ENCODE data around the gene PTPRM. TPM values are rescaled to one million over a fixed set of nuclear protein-coding genes. Genes with fewer than 3 reads are reported as not detected.

The PTPRM gene
- total and polyA plus RNA-seq, 2 donors = 37.3 to 55.6 TPM

DNA sequence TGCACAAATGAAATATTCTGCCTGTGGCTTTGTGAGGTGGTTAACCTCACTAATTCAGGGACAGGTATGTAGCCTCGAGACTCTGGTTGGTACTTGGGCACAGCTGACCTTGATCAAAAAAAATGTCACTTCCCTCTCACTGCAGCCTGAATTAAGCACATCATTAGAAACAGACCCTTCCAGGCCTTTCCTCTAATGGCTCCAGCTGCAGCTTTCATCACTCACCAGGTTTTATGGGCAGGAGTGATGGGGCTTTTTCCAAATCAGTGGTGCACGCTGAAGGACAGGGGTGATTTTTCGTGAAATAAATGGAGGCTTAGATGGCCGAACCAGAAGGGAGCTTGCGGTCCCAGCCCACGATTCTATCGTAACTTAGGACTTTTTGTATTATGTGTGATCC lies 829.1 kb downstream of the PTPRM start:
- Histone ChIP-seq H3K4me3 (ENCODE audit: low read length in 2 of 2) (no peak overlapping the region), H3K9me3 (ENCODE audit: control insufficient read depth in 2 of 2, insufficient read depth in 1 of 2, low read length in 1 of 2) (no peaks in the 10 kb centered on the region), H3K27me3 (ENCODE audit: control insufficient read depth in 2 of 2, insufficient read depth in 1 of 2, low read length in 1 of 2) (no peaks in the 10 kb centered on the region), H3K36me3 (ENCODE audit: control insufficient read depth in 2 of 2, insufficient read depth in 2 of 2, low read length in 1 of 2) (peaks cover 14% of the 10 kb centered on the region in 2 donors), H3K27ac (ENCODE audit: low read depth in 1 of 2, low read length in 1 of 2) (no peak overlapping the region), H3K4me1 (ENCODE audit: control insufficient read depth in 2 of 2, insufficient read depth in 2 of 2, low read length in 2 of 2) (no peaks in the 10 kb centered on the region)
- WGBS = 98% methylated on average over 7 of the region's 7 CpGs
- DNase-seq (ENCODE audit: low read depth in 6 of 9, low spot score in 9 of 9) = no peak

- peaks cover 14 to 17% of the 10 kb centered on the region in 2 donors for H3K36me3 ChIP-seq (ENCODE audit: control insufficient read depth in 2 of 2, insufficient read depth in 2 of 2, low read length in 1 of 2)
- H3K4me1 ChIP-seq (ENCODE audit: control insufficient read depth in 2 of 2, insufficient read depth in 2 of 2, low read length in 2 of 2) = no peaks in the 10 kb centered on the region
- WGBS = 96% methylated on average over 12 of the region's 12 CpGs
- H3K27me3 ChIP-seq (ENCODE audit: control insufficient read depth in 2 of 2, insufficient read depth in 1 of 2, low read length in 1 of 2) = no peaks in the 10 kb centered on the region
- DNase-seq (ENCODE audit: low read depth in 6 of 9, low spot score in 9 of 9) = no peak
- H3K4me3 ChIP-seq (ENCODE audit: low read length in 2 of 2) = no peak overlapping the region
- no peaks in the 10 kb centered on the region for H3K9me3 ChIP-seq (ENCODE audit: control insufficient read depth in 2 of 2, insufficient read depth in 1 of 2, low read length in 1 of 2)
- H3K27ac ChIP-seq (ENCODE audit: low read depth in 1 of 2, low read length in 1 of 2) = no peak overlapping the region
These were observed 829.9 kb downstream of the PTPRM start for GRCh38 chr18:8397034-8397433.

DNA sequence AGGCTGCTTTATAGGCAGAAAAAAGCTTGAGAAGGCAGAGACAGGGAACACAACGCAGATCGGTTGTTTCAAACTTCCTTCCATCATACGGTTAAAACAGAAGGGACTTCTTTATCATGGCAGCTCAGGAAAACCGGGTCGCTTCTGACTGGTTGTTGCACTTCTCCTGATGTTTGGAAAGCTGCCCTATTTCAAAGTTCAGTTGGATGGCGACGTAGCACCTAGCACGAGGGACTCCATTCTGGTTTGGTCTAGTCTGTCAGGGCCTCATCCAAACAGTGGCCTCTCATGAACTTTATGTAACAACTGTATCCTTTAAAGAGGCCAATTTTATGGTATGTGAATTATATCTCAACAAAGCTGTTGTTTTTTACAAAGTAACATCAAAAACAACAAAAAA lies 832.0 kb downstream of the PTPRM start:
- Histone ChIP-seq H3K36me3 (ENCODE audit: control insufficient read depth in 2 of 2, insufficient read depth in 2 of 2, low read length in 1 of 2) (peaks cover 11% of the 10 kb centered on the region in 2 donors), H3K27me3 (ENCODE audit: control insufficient read depth in 2 of 2, insufficient read depth in 1 of 2, low read length in 1 of 2) (no peaks in the 10 kb centered on the region), H3K4me1 (ENCODE audit: control insufficient read depth in 2 of 2, insufficient read depth in 2 of 2, low read length in 2 of 2) (no peaks in the 10 kb centered on the region), H3K9me3 (ENCODE audit: control insufficient read depth in 2 of 2, insufficient read depth in 1 of 2, low read length in 1 of 2) (no peaks in the 10 kb centered on the region), H3K27ac (ENCODE audit: low read depth in 1 of 2, low read length in 1 of 2) (no peak overlapping the region), H3K4me3 (ENCODE audit: low read length in 2 of 2) (no peak overlapping the region)
- no peak for DNase-seq (ENCODE audit: low read depth in 6 of 9, low spot score in 9 of 9)
- WGBS = 98% methylated on average over 8 of the region's 8 CpGs

GRCh38 chr18:8400193-8400752 lies 833.2 kb downstream of the PTPRM start:
- H3K27me3 ChIP-seq (ENCODE audit: control insufficient read depth in 2 of 2, insufficient read depth in 1 of 2, low read length in 1 of 2) = no peaks in the 10 kb centered on the region
- peaks cover 6 to 8% of the 10 kb centered on the region in 2 donors for H3K36me3 ChIP-seq (ENCODE audit: control insufficient read depth in 2 of 2, insufficient read depth in 2 of 2, low read length in 1 of 2)
- no peak overlapping the region for H3K4me3 ChIP-seq (ENCODE audit: low read length in 2 of 2)
- H3K4me1 ChIP-seq (ENCODE audit: control insufficient read depth in 2 of 2, insufficient read depth in 2 of 2, low read length in 2 of 2) = no peaks in the 10 kb centered on the region
- no peaks in the 10 kb centered on the region for H3K9me3 ChIP-seq (ENCODE audit: control insufficient read depth in 2 of 2, insufficient read depth in 1 of 2, low read length in 1 of 2)
- WGBS = 98% methylated on average over 17 of the region's 17 CpGs
- no peak for DNase-seq (ENCODE audit: low read depth in 6 of 9, low spot score in 9 of 9)
- no peak overlapping the region for H3K27ac ChIP-seq (ENCODE audit: low read depth in 1 of 2, low read length in 1 of 2)

DNA sequence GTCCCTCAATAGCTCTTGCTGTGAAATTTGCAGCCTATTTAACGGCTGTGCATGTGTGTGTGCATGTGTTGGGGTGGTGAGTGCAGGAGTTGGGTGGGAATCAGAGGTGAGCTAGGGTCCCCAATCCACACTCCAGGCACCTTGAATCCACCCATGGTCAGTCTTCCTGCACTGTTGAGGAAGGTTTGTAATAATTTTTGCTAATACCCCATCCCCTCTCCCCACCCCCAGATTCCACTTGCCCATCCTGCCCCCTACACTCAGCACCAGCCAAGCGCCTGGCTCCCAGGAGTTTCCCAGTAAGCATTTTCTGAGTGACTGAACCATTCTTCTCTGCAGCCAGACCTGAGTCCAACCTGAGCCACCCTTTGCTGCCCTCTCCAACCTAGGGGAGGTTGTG lies 833.7 kb downstream of the PTPRM start:
- H3K9me3 ChIP-seq (ENCODE audit: control insufficient read depth in 2 of 2, insufficient read depth in 1 of 2, low read length in 1 of 2) = no peaks in the 10 kb centered on the region
- no peaks in the 10 kb centered on the region for H3K4me1 ChIP-seq (ENCODE audit: control insufficient read depth in 2 of 2, insufficient read depth in 2 of 2, low read length in 2 of 2)
- no peaks in the 10 kb centered on the region for H3K27me3 ChIP-seq (ENCODE audit: control insufficient read depth in 2 of 2, insufficient read depth in 1 of 2, low read length in 1 of 2)
- 50% methylated on average over 2 of the region's 2 CpGs for WGBS
- peaks cover 6 to 8% of the 10 kb centered on the region in 2 donors for H3K36me3 ChIP-seq (ENCODE audit: control insufficient read depth in 2 of 2, insufficient read depth in 2 of 2, low read length in 1 of 2)
- H3K27ac ChIP-seq (ENCODE audit: low read depth in 1 of 2, low read length in 1 of 2) = no peak overlapping the region
- no peak overlapping the region for H3K4me3 ChIP-seq (ENCODE audit: low read length in 2 of 2)
- DNase-seq (ENCODE audit: low read depth in 6 of 9, low spot score in 9 of 9) = no peak

DNA sequence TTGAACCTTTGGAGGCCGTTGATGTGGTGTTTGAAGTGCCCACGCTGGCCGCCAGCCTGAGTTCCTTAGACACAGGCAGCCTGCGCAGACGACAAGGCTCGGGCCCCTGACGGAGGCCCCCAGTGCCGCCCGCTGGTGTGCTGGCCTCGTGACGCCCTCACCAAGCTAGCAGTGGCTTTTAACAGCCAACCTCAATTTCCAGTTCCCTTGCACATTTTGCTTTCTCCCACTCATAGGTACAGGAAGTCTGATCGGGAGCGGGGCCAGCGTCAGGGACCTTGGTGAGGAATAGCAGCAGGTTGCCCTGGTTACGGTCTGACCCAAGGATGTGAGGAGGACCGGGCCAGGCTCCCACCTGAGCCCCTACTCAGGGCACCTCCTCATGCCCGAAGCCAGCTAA lies 834.5 kb downstream of the PTPRM start:
- H3K4me1 ChIP-seq (ENCODE audit: control insufficient read depth in 2 of 2, insufficient read depth in 2 of 2, low read length in 2 of 2) = no peaks in the 10 kb centered on the region
- DNase-seq (ENCODE audit: low read depth in 6 of 9, low spot score in 9 of 9) = no peak
- H3K27me3 ChIP-seq (ENCODE audit: control insufficient read depth in 2 of 2, insufficient read depth in 1 of 2, low read length in 1 of 2) = no peaks in the 10 kb centered on the region
- no peak overlapping the region for H3K27ac ChIP-seq (ENCODE audit: low read depth in 1 of 2, low read length in 1 of 2)
- no peak overlapping the region for H3K4me3 ChIP-seq (ENCODE audit: low read length in 2 of 2)
- H3K36me3 ChIP-seq (ENCODE audit: control insufficient read depth in 2 of 2, insufficient read depth in 2 of 2, low read length in 1 of 2) = peaks cover 6 to 9% of the 10 kb centered on the region in 2 donors
- 97% methylated on average over 17 of the region's 17 CpGs for WGBS
- no peaks in the 10 kb centered on the region for H3K9me3 ChIP-seq (ENCODE audit: control insufficient read depth in 2 of 2, insufficient read depth in 1 of 2, low read length in 1 of 2)

GRCh38 chr18:8402237-8402636 lies 835.1 kb downstream of the PTPRM start:
- Histone ChIP-seq H3K9me3 (ENCODE audit: control insufficient read depth in 2 of 2, insufficient read depth in 1 of 2, low read length in 1 of 2) (no peaks in the 10 kb centered on the region), H3K27me3 (ENCODE audit: control insufficient read depth in 2 of 2, insufficient read depth in 1 of 2, low read length in 1 of 2) (no peaks in the 10 kb centered on the region), H3K4me3 (ENCODE audit: low read length in 2 of 2) (no peak overlapping the region), H3K36me3 (ENCODE audit: control insufficient read depth in 2 of 2, insufficient read depth in 2 of 2, low read length in 1 of 2) (peaks cover 9 to 11% of the 10 kb centered on the region in 2 donors), H3K4me1 (ENCODE audit: control insufficient read depth in 2 of 2, insufficient read depth in 2 of 2, low read length in 2 of 2) (no peaks in the 10 kb centered on the region), H3K27ac (ENCODE audit: low read depth in 1 of 2, low read length in 1 of 2) (no peak overlapping the region)
- 97% methylated on average over 4 of the region's 4 CpGs for WGBS
- DNase-seq (ENCODE audit: low read depth in 6 of 9, low spot score in 9 of 9) = no peak

DNA sequence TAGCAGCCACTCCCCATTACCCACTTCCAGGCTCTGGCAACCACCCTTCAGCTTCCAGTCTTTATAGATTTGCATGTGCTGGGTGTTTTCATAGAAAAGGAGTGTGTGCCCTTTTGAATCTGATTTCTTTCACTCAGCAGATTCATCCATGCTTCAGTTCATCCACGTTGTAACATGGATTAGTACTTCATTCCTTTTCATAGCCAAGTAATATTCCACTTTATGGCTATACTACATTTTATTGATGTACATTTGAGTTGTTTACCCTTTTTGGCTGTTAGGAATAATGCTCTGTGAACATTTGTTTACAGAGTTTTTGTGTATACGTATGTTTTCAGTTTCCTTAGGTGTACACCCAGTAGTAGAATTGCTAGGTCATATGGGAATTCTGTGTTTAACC lies 836.6 kb downstream of the PTPRM start:
- Histone ChIP-seq H3K9me3 (ENCODE audit: control insufficient read depth in 2 of 2, insufficient read depth in 1 of 2, low read length in 1 of 2) (no peaks in the 10 kb centered on the region), H3K4me1 (ENCODE audit: control insufficient read depth in 2 of 2, insufficient read depth in 2 of 2, low read length in 2 of 2) (no peaks in the 10 kb centered on the region), H3K36me3 (ENCODE audit: control insufficient read depth in 2 of 2, insufficient read depth in 2 of 2, low read length in 1 of 2) (peaks cover 11 to 16% of the 10 kb centered on the region in 2 donors)

GRCh38 chr18:8406186-8406867 lies 839.2 kb downstream of the PTPRM start:
- no peaks in the 10 kb centered on the region for H3K4me1 ChIP-seq (ENCODE audit: control insufficient read depth in 2 of 2, insufficient read depth in 2 of 2, low read length in 2 of 2)
- WGBS = 97% methylated on average over 10 of the region's 10 CpGs
- no peak for DNase-seq (ENCODE audit: low read depth in 6 of 9, low spot score in 9 of 9)
- H3K9me3 ChIP-seq (ENCODE audit: control insufficient read depth in 2 of 2, insufficient read depth in 1 of 2, low read length in 1 of 2) = no peaks in the 10 kb centered on the region
- peaks cover 6 to 12% of the 10 kb centered on the region in 2 donors for H3K36me3 ChIP-seq (ENCODE audit: control insufficient read depth in 2 of 2, insufficient read depth in 2 of 2, low read length in 1 of 2)
- H3K27me3 ChIP-seq (ENCODE audit: control insufficient read depth in 2 of 2, insufficient read depth in 1 of 2, low read length in 1 of 2) = no peaks in the 10 kb centered on the region
- H3K27ac ChIP-seq (ENCODE audit: low read depth in 1 of 2, low read length in 1 of 2) = no peak overlapping the region
- no peak overlapping the region for H3K4me3 ChIP-seq (ENCODE audit: low read length in 2 of 2)

More for the DNA sequence above, 836.6 kb downstream of the PTPRM start:
- Histone ChIP-seq H3K4me3 (ENCODE audit: low read length in 2 of 2) (no peak overlapping the region), H3K27ac (ENCODE audit: low read depth in 1 of 2, low read length in 1 of 2) (no peak overlapping the region), H3K27me3 (ENCODE audit: control insufficient read depth in 2 of 2, insufficient read depth in 1 of 2, low read length in 1 of 2) (no peaks in the 10 kb centered on the region)
- DNase-seq (ENCODE audit: low read depth in 6 of 9, low spot score in 9 of 9) = no peak
- 100% methylated on average over 2 of the region's 2 CpGs for WGBS
